ENCODE results near the gene OR2AT4. TPM values are rescaled to one million over a fixed set of nuclear protein-coding genes. Genes with fewer than 3 reads are reported as not detected.

The OR2AT4 gene
- total and polyA plus RNA-seq, 2 of the 8 experiments (the other 6 are each of a cell fraction or from before 2014, with no cell fraction given), result not detected

DNA sequence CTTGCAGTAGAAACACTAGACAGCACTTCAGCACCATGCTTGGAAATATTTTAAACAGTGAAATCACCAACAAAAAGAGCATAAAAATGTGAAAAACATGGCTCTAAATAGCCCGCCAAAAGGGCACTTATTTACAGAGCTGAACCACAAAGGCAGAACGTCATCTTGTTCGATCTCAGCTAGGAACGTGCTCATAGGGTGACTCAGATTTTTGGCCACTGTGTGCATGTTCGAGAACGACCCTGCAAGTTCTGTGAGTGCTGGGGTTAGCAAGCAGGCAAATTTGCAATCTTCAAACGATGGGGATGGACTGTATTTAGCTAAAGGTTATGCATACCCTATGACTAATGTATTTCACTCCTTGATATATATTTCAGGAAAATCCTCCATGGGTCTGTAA lies 30.6 kb downstream of the OR2AT4 start:
- POLR2A ChIA-PET (ENCODE audit: partially characterized antibody), result no interaction called here
- no peak overlapping the region for H3K23ac ChIP-seq (ENCODE audit: insufficient read length)
- H3K27me3 ChIP-seq (replicated peaks in 1 of 4; ENCODE audit: control insufficient read depth in 3 of 4, extremely low read depth in 1 of 4, insufficient read depth in 3 of 4, low read length in 3 of 4), result no peaks in the 10 kb centered on the region
- TF ChIP-seq GABPA (IDR thresholded peaks at IDR 0.05; ENCODE audit: borderline replicate concordance, insufficient read depth, low read length) (no peak), CEBPB (IDR thresholded peaks at IDR 0.05; ENCODE audit: low read depth, low read length) (no peak), TAF1 (IDR thresholded peaks at IDR 0.05; ENCODE audit: low read depth, low read length) (no peak), TCF12 (IDR thresholded peaks at IDR 0.05; ENCODE audit: low read depth, low read length) (no peak), CHD1 (IDR thresholded peaks at IDR 0.05; ENCODE audit: low read depth, low read length) (no peak), SAP30 (IDR thresholded peaks at IDR 0.05; ENCODE audit: insufficient read depth, insufficient replicate concordance, low read length) (no peak), EZH2 (IDR thresholded peaks at IDR 0.05; ENCODE audit: low read depth, low read length, severe bottlenecking) (no peak), CBX8 (IDR thresholded peaks at IDR 0.05; ENCODE audit: borderline replicate concordance, low read depth, low read length) (no peak), TBP (IDR thresholded peaks at IDR 0.05; ENCODE audit: low read depth, low read length) (no peak), SP4 (IDR thresholded peaks at IDR 0.05; ENCODE audit: low read length) (no peak), RBBP5 (IDR thresholded peaks at IDR 0.05; ENCODE audit: borderline replicate concordance, low read depth, low read length) (no peak), KDM5A (IDR thresholded peaks at IDR 0.05; ENCODE audit: low read length) (no peak), CTBP2 (IDR thresholded peaks at IDR 0.05; ENCODE audit: borderline replicate concordance, insufficient read depth, insufficient read length, low read length) (no peak), EGR1 (IDR thresholded peaks at IDR 0.05; ENCODE audit: borderline replicate concordance, low read depth, low read length) (no peak)
- TF ChIP-seq, protein P1, sequence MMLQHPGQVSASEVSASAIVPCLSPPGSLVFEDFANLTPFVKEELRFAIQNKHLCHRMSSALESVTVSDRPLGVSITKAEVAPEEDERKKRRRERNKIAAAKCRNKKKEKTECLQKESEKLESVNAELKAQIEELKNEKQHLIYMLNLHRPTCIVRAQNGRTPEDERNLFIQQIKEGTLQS (IDR thresholded peaks at IDR 0.05; ENCODE audit: insufficient read depth, low read depth, low read length), result no peak

More for the DNA sequence above, 30.6 kb downstream of the OR2AT4 start:
- no peak overlapping the region for H2BK12ac ChIP-seq (ENCODE audit: low read depth, low read length)
- H3K4ac ChIP-seq (replicated peaks; ENCODE audit: insufficient read length, low read depth, low read length), result no peak overlapping the region
- no peaks in the 10 kb centered on the region for H4K20me1 ChIP-seq (replicated peaks in 1 of 2; ENCODE audit: control insufficient read depth in 1 of 2, insufficient read depth in 2 of 2, low read length in 2 of 2)
- FAIRE-seq (no peak), DNase-seq (ENCODE audit: low read depth in 1 of 2, low spot score in 2 of 2) (no peak)
- H2BK15ac ChIP-seq (ENCODE audit: low read length), result no peak overlapping the region
- no peak overlapping the region for H3K14ac ChIP-seq (ENCODE audit: insufficient read length)
- no peaks in the 10 kb centered on the region for H3K9me3 ChIP-seq (ENCODE audit: insufficient read depth in 2 of 2, low read depth in 1 of 2, low read length in 1 of 2)
- H3K56ac ChIP-seq (replicated peaks; ENCODE audit: insufficient read length, low read depth, low read length), result no peak overlapping the region
- no peak overlapping the region for H2AFZ ChIP-seq (ENCODE audit: low read length)
- H3K79me2 ChIP-seq (ENCODE audit: control insufficient read depth in 1 of 2, insufficient read depth in 2 of 2, low read length in 2 of 2), result no peaks in the 10 kb centered on the region
- CTCF ChIA-PET (ENCODE audit: partially characterized antibody), result interaction anchor here (1.2 to 2.2 kb wide), 2 partner anchors 18 to 34 kb away, joined by 3 to 9 read pairs; no protein-coding TSS in a partner anchor
- H3K79me1 ChIP-seq (ENCODE audit: low read depth, low read length), result no peaks in the 10 kb centered on the region
- 88% methylated on average over 7 of the region's 7 CpGs; no CpG with 5 or more reads in 1 of the 2 experiments for WGBS, 2 experiments (ENCODE audit: extremely low coverage in 1 of 2, insufficient coverage in 1 of 2, insufficient read length in 1 of 2, insufficient replicate concordance in 2 of 2, low coverage in 1 of 2, low lambda C conversion rate in 2 of 2, missing lambda C conversion rate in 1 of 2)
- H3K4me2 ChIP-seq (ENCODE audit: insufficient read depth in 1 of 2, low read depth in 2 of 2, low read length in 2 of 2), result no peak overlapping the region
- no peak overlapping the region for H3K4me3 ChIP-seq (ENCODE audit: extremely low read depth in 1 of 4, insufficient read depth in 2 of 4, low read depth in 3 of 4, low read length in 4 of 4)
- H3K9ac ChIP-seq (replicated peaks in 1 of 4; ENCODE audit: extremely low read depth in 1 of 4, low read depth in 3 of 4, low read length in 3 of 4), result no peak overlapping the region
- no peak overlapping the region for H3K18ac ChIP-seq (ENCODE audit: extremely low read depth, low read length)
- no peaks in the 10 kb centered on the region for H3K23me2 ChIP-seq (ENCODE audit: low read depth, low read length)
- H2BK20ac ChIP-seq (ENCODE audit: low read length), result no peak overlapping the region
- no peak overlapping the region for H4K8ac ChIP-seq (ENCODE audit: extremely low read depth, insufficient read depth, low read length)
- no peak overlapping the region for H2AK5ac ChIP-seq (ENCODE audit: low read depth, low read length)
- no peak overlapping the region for H2BK5ac ChIP-seq (ENCODE audit: low read depth, low read length)
- H2BK120ac ChIP-seq (replicated peaks; ENCODE audit: low read depth, low read length), result no peak overlapping the region
- H4K91ac ChIP-seq (replicated peaks; ENCODE audit: insufficient read length, low read length), result no peak overlapping the region
- no peaks in the 10 kb centered on the region for H3K36me3 ChIP-seq (ENCODE audit: control insufficient read depth in 2 of 4, insufficient read depth in 4 of 4, low read length in 3 of 4)
- no peak overlapping the region for H3K27ac ChIP-seq (ENCODE audit: low read depth, low read length)
- H4K5ac ChIP-seq (ENCODE audit: insufficient read length, low read depth, low read length), result no peak overlapping the region
- no peaks in the 10 kb centered on the region for H3K4me1 ChIP-seq (replicated peaks in 1 of 4; ENCODE audit: control insufficient read depth in 3 of 4, insufficient read depth in 4 of 4, low read length in 3 of 4)
